Keratinocyte (primary cell): Measurements from ENCODE around the gene EN2.

ENCODE experiments used
- EZH2 ChIP-seq: IDR thresholded peaks from one replicate; pipeline ENCODE4 v1.6.1; 2012; ENCODE audit warnings: inconsistent platforms, mild to moderate bottlenecking, low read length, moderate library complexity
- TF ChIP-seq, protein P1 (sequence below), 3 experiments: IDR thresholded peaks in 1 of 3; conservative IDR thresholded peaks in 1 of 3; optimal IDR thresholded peaks in 1 of 3; 2 replicates in 2 of 3; 3 replicates in 1 of 3; pipeline versions ENCODE3 to v1.5.1; 2011; ENCODE audit warnings: low read length in 3 of 3, mild to moderate bottlenecking in 3 of 3, moderate library complexity in 2 of 3, control low read depth in 1 of 3, inconsistent platforms in 1 of 3; ENCODE audit not compliant: insufficient read depth in 2 of 3; ENCODE audit errors: extremely low read depth in 1 of 3

DNA sequence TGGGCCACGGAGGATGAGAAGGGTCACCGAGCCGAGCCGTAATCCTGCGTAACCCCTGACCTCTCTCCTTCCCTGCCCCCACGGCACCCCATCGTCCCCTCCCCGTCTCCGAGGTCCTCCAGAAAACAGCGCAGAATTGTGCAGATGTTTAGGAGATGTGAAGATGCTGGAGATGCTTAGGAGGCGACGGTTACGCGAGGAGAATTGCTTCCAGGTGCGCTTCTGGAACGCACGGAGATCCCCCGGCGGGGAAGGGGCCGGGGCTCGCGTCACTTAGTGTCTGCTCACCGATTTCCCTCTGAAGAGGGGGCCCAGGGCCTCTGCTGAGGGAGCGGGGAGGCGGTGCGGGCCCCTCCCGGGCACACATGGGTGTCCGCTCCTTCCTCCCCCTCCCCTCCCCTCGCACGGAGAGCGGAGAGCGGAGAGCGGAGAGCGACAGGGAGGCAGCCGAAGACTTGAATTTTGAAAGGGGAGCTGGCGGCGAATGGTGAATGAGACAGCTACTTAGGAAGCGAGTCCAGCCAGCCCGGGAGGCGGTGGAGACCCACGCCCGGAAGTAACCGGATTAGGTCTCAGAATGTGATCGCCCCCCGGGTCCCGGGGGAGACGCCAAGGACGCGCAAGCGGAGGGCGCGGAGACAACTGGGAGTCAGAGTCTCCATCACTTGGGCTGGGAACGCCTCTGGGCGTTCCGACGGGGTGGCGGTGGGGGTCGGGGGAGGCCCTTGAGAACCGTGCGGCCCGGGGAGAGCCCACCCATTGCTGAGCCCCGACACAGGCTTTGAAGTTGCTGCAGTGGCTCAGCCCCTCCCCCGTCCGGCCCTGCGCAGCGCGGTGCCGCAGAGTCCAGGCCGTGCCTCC is 8.7 kb upstream of the EN2 start:
- peak; percentile 66 for TF ChIP-seq EZH2
- TF ChIP-seq, protein P1, sequence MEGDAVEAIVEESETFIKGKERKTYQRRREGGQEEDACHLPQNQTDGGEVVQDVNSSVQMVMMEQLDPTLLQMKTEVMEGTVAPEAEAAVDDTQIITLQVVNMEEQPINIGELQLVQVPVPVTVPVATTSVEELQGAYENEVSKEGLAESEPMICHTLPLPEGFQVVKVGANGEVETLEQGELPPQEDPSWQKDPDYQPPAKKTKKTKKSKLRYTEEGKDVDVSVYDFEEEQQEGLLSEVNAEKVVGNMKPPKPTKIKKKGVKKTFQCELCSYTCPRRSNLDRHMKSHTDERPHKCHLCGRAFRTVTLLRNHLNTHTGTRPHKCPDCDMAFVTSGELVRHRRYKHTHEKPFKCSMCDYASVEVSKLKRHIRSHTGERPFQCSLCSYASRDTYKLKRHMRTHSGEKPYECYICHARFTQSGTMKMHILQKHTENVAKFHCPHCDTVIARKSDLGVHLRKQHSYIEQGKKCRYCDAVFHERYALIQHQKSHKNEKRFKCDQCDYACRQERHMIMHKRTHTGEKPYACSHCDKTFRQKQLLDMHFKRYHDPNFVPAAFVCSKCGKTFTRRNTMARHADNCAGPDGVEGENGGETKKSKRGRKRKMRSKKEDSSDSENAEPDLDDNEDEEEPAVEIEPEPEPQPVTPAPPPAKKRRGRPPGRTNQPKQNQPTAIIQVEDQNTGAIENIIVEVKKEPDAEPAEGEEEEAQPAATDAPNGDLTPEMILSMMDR (optimal IDR thresholded peaks at IDR 0.05 in 1 of 3, IDR thresholded peaks at IDR 0.05 in 1 of 3, conservative IDR thresholded peaks at IDR 0.05 in 1 of 3; ENCODE audit: extremely low read depth in 1 of 3, insufficient read depth in 2 of 3, low read length in 3 of 3) = no peak
